AG04450 (cell line): Measurements from ENCODE around the gene ATP6AP2. TPM values are rescaled to one million over a fixed set of nuclear protein-coding genes. Genes with fewer than 3 reads are reported as not detected.

ENCODE experiments used
- CTCF ChIA-PET: fragments of 300-600, 350-600 bp; formaldehyde crosslinking; extraction: SDS; loops from one replicate; lab custom pipeline; 2022; ENCODE audit warnings: antibody characterized with exemption, inconsistent platforms; lab: Charles Lee
- POLR2A ChIA-PET: fragments of 350-600 bp; formaldehyde crosslinking; extraction: SDS; loops from one replicate; lab custom pipeline; 2021; ENCODE audit warnings: antibody characterized with exemption, inconsistent platforms; lab: Yijun Ruan, JAX
- DNase-seq: peaks from one replicate; pipeline ENCODE4 v3.0.0-alpha.2; 2011; ENCODE audit warnings: low read depth, low spot score
- H3K27ac ChIP-seq: one replicate; pipeline ENCODE4 v1.5.1; 2012; ENCODE audit warnings: low read depth, low read length, control low read depth
- H3K27me3 ChIP-seq: one replicate; pipeline ENCODE4 v1.6.0; 2012; ENCODE audit warnings: low read length; ENCODE audit not compliant: control insufficient read depth, insufficient read depth
- H3K4me3 ChIP-seq: 2 replicates; pipeline ENCODE4 v1.5.1; 2011; ENCODE audit warnings: mild to moderate bottlenecking, low read depth, low read length, control low read depth
- H3K9me3 ChIP-seq: 2 replicates; pipeline ENCODE4 v1.5.1; 2012; ENCODE audit warnings: low read length; ENCODE audit not compliant: control insufficient read depth, insufficient read depth
- CTCF ChIP-seq: IDR thresholded peaks from 2 replicates; pipeline ENCODE4 v1.5.1; 2011; ENCODE audit warnings: low read depth, low read length, control low read depth, inconsistent platforms
- polyA plus RNA-seq: library from polyadenylated mRNA; depleted of rRNA; stranded (reverse); fragments of >200 nt; gene quantifications from 2 replicates; pipeline ENCODE4 v1.2.3, GENCODE V29; 2011

The ATP6AP2 gene
- polyA plus RNA-seq, 1 experiment, result 379 TPM

- Histone ChIP-seq H3K27me3 (no peaks in the 10 kb centered on the region), H3K9me3 (no peaks in the 10 kb centered on the region), H3K4me3 (no peak overlapping the region), H3K27ac (no peak overlapping the region)
- POLR2A ChIA-PET, result no interaction called here
- no peak for TF ChIP-seq CTCF
- no peak for DNase-seq
- CTCF ChIA-PET, result interaction anchor here (0.7 kb wide), 1 partner anchor 48 kb away, joined by 3 read pairs; no protein-coding TSS in a partner anchor
Observed at GRCh38 chrX:40603446-40603845, 22.7 kb downstream of the ATP6AP2 start.

- TF ChIP-seq CTCF, result no peak
- DNase-seq, result no peak
- H3K4me3 ChIP-seq, result no peak overlapping the region
- no peaks in the 10 kb centered on the region for H3K9me3 ChIP-seq
- POLR2A ChIA-PET, result no interaction called here
- CTCF ChIA-PET, result no interaction called here
- no peak overlapping the region for H3K27ac ChIP-seq
- no peaks in the 10 kb centered on the region for H3K27me3 ChIP-seq
Observed at GRCh38 chrX:40607381-40607780, 26.6 kb downstream of the ATP6AP2 start.

DNA sequence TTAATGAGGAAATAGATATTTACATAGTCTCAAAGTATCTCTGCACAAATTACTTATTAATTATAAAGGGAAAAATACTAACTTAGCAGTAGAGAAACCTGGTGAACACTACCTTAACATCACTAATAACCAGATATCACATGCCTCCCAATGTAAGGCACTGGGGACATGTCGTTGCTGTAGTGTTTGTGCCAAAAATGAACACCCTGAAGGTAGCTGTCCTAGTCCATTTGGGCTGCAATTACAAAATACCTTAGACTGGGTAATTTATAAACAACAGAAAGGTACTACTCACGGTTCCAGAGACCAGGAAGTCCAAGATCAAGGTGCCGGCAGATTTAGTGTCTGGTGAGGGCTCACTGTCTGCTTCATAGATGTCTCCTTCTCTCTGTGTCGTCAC lies 31.7 kb downstream of the ATP6AP2 start:
- DNase-seq, result no peak
- Histone ChIP-seq H3K27me3 (no peaks in the 10 kb centered on the region), H3K4me3 (no peak overlapping the region), H3K27ac (no peak overlapping the region), H3K9me3 (no peaks in the 10 kb centered on the region)
- ChIA-PET CTCF (no interaction called here), POLR2A (no interaction called here)
- no peak for TF ChIP-seq CTCF

GRCh38 chrX:40615976-40616375 lies 35.2 kb downstream of the ATP6AP2 start:
- Histone ChIP-seq H3K4me3 (no peak overlapping the region), H3K27me3 (no peaks in the 10 kb centered on the region), H3K27ac (no peak overlapping the region), H3K9me3 (no peaks in the 10 kb centered on the region)
- TF ChIP-seq CTCF, result no peak
- ChIA-PET CTCF (no interaction called here), POLR2A (no interaction called here)
- DNase-seq, result no peak

DNA sequence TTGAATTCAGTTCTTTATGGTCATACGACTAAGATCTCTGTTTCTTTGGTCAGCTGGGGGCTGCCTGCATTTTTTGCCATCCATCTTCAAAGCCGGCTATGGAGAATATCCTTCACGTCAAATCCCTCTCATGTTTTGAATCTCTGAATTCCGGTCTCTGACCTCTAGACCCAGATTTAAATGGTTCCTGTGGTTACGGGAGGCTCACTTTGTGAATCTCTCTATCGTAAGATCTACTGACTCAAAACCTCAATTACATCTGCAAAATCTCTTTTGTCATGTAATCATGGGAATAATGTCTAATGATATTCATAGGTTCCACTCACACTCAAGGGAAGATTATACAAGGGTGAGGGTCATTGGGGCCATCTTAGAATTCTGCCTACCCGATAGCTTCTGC lies 36.8 kb downstream of the ATP6AP2 start:
- H3K27ac ChIP-seq, result no peak overlapping the region
- no peak overlapping the region for H3K4me3 ChIP-seq
- CTCF ChIA-PET, result no interaction called here
- no peak for DNase-seq
- no peaks in the 10 kb centered on the region for H3K27me3 ChIP-seq
- POLR2A ChIA-PET, result no interaction called here
- H3K9me3 ChIP-seq, result no peaks in the 10 kb centered on the region
- no peak for TF ChIP-seq CTCF
